NK-92 (cell line): ENCODE measurements around the gene IFT20.
A peak's percentile ranks its signal among the peaks of the same experiment; 100 is the strongest.

Experiments
- DNase-seq: peaks from one replicate; lab custom pipeline; 2025; ENCODE audit not compliant: unreplicated experiment; lab: John Stamatoyannopoulos, UW

IFT20 gene

GRCh38 chr17:28338056-28338768, 2.9 kb upstream of the IFT20 start:
- DNase-seq = no peak

- DNase-seq = no peak
Measured at GRCh38 chr17:28335959-28336871, 943 bp upstream of the IFT20 start.

- no peak for DNase-seq
Measured at GRCh38 chr17:28334666-28335200, 539 bp downstream of the IFT20 start.

GRCh38 chr17:28334171-28334570, 1.1 kb downstream of the IFT20 start:
- no peak for DNase-seq

DNA sequence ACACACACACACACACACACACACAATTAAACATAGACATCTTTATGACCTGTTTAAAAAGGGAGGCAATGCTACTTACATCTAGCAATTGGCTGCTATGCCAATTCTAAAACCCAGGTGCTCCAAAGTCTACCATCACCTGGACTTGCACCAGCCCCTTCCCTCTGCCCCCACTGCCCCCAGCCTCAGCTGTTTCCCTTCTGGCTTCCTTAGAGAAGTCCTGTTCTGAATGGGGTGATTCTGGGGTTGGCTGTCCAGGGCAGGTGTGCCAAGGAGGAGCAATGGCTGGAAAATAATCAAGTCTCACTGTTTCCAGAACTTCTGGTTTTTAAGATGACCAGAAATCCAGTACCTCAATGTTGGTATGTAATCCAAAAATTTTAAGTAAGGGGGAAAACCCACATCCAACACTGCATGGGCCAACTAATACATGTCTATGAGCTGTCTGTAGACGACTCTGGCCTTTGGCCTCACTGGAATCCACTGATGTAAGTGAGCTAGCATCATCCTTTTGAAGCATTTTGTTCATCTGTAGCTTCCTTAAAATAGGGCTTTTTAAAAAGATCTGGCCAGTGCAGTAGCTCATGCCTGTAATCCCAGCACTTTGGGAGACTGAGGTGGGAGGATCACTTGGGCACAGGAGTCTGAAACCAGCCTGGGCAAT, 2.1 kb downstream of the IFT20 start:
- no peak for DNase-seq

GRCh38 chr17:28331891-28332420, 3.3 kb downstream of the IFT20 start:
- DNase-seq = no peak

GRCh38 chr17:28330671-28331070, 4.6 kb downstream of the IFT20 start:
- no peak for DNase-seq

DNA sequence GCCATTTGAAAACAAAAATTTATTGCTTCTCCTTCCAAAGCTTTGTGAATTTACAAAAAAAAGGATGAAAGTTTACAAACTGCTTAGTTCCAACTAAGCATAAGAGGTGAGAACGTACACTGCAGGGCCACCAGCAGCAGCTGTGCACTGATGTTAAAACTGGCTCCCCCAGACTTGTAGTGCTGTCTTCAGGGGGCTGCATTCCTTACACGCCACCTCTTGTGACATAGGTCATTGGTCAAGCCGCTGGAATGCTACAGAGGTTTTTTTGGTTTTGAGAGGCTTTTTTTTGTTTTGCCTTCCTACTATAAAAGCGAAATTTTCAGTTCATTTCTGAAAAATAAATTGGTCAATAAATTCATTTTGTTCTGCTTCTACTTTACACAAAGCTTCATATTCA, 6.9 kb downstream of the IFT20 start:
- DNase-seq = no peak

- no peak for DNase-seq
Measured at GRCh38 chr17:28327709-28328108, 7.6 kb downstream of the IFT20 start.

DNA sequence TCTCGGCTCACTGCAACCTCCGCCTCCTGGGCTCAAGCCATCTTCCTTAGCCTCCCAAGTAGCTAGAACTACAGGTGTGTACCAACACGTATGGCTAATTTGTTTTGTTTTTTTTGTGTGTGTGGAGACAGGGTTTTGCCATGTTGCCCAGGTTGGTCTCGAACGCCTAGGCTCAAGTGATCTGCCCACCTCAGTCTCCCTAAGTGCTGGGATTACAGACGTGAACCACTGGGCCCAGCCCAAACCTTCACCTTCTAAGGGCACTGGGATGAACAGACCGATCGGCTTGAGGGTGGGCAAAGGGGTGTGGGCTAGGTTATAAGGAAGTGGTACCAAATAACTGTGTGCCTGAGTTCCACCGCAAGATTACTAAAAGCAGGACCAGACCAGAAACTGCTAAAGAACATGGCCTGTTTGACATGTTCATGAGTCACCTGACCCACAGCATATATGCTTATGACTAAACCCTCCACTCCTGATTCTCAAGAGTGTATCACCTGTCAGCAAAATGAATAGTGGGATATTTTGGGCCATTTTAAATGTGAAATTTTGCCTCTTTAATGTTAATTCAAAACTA, 8.2 kb downstream of the IFT20 start:
- no peak for DNase-seq

DNA sequence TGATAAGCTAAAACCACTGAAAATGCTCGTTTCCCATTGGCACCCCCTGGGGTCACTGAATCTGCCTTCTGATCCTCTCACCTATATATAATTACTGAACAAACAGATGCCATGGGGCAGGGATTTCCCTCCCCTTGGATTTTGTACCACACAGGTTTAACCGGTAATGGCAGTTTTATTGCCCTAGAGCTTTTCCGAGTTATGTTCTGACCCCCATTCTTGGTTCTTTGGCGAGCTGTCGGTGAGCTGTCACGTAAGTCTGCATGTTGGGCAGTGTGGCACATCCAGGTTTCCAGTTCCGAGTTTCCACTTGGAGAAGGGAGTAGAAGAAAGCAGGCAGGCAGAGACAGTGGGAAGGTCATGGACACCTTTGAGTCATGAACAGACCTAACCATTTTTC, 9.2 kb downstream of the IFT20 start:
- DNase-seq = no peak

GRCh38 chr17:28325211-28325610, 10.1 kb downstream of the IFT20 start:
- DNase-seq = no peak

- no peak for DNase-seq
Measured at GRCh38 chr17:28324781-28325180, 10.5 kb downstream of the IFT20 start.

DNA sequence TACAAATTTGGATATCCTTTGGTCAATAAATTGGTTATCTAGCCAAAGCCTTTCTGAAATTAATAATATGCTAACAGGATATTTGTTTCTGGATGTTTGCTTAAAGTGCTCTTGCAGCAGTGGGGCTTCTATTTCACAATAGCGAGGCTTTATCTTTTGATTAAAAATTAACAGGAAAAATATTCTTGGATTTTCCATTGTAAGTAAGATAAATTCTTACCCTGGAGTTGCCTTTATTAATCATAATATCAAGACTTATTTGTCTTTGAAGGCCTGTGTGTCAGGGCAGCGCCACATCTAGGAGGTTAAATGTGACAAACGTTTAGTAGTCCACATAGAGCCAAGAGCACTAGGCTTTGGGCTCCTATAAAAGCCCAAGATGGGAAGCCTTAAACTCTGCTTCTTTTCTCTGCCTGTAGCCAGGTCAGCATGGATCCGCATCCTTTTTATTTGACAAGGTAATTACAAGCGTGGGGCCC, 11.0 kb downstream of the IFT20 start:
- DNase-seq = no peak

DNA sequence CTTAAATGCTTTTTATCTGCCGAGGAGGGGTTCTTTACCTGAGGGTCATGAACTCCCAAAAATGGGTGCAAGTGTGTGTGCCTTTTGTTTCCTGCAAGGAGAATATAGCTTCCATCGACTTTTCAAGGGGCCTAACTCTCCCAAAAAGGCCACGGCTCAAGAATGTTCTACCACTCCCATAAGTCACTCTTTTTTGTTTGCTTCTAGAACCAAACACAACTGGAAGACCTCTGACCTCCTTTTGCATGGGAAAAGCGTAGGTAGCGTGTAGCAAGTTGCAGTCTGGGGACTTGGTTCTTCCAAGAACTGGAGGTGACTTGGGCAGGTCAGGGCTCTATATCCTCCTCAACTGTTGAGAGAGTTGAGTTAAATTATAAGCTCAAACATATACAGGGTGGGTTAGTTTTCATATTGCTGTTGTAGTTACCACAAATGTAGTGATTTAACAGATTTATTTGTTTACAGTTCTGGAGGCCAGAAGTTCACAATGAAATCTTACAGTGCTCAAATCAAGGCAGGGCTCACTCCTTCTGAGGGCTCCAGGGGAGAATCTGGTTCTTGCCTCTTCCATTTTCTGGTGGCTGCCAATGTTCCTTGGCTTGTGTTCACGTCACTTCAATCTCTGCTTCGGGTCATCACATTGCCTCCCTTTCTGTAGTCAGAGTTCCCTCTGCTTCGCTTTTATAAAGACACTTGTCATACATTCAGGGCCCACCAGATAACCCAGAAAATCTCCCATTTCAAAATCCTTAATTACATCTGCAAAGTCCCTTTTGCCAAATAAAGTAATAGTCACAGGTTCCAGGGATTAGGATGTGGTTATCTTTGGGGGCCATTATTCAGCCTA, 14.8 kb downstream of the IFT20 start:
- DNase-seq = no peak

DNA sequence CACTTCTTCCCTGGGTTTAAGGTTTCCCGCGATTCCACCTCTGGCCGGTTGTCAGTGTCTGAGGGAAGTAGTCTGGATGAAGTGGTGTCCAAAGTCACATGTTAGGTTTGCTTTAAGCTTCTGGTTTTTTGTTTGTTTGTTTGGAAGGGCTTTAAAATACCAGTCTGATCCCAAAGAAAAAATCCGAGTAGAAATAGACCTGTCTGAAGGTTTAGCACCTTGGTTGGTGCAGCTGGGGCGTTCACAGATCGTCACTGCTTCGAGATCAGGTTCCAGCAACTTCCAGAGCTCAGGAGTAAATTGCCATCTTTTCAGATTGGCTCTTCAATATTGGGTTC, 15.7 kb downstream of the IFT20 start:
- no peak for DNase-seq

DNA sequence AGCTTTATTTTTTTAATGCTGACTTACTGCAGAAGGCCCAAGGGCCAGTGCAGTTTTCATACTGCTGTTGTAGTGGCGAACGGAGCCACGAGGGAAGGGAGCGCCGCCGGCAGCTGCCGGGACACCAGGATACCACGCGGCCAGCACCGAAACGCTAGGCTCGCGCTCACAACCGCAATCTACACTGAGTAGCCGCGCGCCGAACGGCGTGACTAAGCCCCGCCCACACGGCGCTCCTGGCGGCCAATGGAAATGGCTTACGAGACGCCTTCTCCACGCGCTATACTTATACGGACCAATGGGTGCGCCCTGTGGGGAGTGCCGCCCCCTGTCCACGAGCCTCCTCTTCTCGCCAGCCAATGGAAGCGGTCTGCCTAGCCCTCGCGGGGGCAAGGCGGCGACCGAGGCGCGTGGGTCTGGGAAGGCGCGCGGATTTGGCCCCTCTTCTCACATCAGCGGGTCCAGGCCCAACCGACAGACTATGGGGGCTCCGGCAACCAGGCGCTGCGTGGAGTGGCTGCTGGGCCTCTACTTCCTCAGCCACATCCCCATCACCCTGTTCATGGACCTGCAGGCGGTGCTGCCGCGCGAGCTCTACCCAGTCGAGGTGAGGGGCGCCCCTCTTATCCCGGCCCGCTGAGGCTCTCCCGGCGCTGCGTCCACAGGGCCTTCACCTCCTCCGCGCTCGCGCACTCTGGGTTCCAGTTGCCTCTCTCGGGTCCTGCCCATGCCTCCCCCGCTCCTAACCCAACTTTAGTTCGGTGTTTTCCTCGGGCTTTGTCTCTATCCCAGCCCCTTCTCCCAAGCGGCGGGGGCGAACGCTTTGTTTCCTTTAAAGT, 16.3 kb downstream of the IFT20 start, which contains the start of gene TMEM97:
Gene TMEM97 (plus strand): TSS at position 442 of the 839 bp plus-strand sequence. CDS start 40 bp downstream, at position 482.
- peak; percentile 74 for DNase-seq

- no peak for DNase-seq
Measured at GRCh38 chr17:28317966-28318758, 17.1 kb downstream of the IFT20 start.
